ENCODE results near the gene FOXJ1. TPM values are rescaled to one million over a fixed set of nuclear protein-coding genes. Genes with fewer than 3 reads are reported as not detected.

Gene FOXJ1
- total and polyA plus RNA-seq, 4 donors = under 0.01 to 1.5 TPM; not detected in 2

DNA sequence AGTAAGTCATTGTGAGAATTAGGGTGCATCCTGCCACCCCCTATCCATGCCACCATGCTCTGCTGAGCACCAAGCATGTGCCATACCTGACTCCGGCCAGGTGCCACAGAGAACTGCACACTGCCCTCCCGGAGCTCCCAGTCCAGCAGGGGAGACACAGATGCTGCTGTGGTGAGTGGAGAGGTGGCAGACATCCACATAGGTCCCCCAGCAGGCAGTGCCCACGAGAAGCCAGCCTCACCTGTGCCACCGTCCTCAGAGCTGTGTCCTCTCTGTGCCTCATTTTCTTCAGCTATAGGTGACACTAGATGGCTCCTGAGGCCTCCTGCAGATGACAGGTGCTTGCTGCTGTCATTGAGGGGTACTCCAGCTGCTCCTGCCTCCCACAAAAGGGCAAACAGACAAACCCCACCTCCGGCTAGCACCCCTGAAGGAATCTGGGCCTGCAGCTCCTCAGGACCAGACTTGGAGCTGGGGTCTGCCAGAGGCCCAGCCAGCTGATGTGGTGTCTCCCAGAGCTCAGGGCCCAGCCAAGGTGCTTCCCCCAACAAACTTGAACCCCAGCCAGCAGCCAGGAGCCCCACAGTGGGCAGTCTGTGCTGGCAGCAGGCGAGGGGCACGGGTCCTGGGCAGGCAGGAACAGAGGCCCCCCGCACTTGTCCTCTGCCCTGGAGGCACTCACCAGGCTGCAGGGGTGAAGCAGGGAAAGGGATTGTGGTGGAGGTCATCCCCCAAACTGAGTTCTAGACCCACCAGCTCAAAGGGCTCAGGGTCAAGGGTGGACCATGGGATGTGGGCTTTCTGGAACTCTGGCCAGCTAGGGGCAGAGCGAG is 17.1 kb downstream of the FOXJ1 start:
- Histone ChIP-seq H3K4me3 (ENCODE audit: low read depth in 1 of 3, low read length in 3 of 3) (no peak overlapping the region), H3K27me3 (ENCODE audit: control insufficient read depth in 4 of 4, insufficient read depth in 4 of 4, low read length in 3 of 4) (no peaks in the 10 kb centered on the region), H3K9ac (ENCODE audit: low read depth in 1 of 2, low read length in 2 of 2) (no peak overlapping the region), H3K4me1 (ENCODE audit: control insufficient read depth in 4 of 4, insufficient read depth in 4 of 4, low read length in 3 of 4) (peaks cover 0 to 7% (median 5%) of the 10 kb centered on the region in 4 donors), H3K36me3 (ENCODE audit: control insufficient read depth in 4 of 4, insufficient read depth in 3 of 4, low read depth in 1 of 4, low read length in 3 of 4) (no peaks in the 10 kb centered on the region), H3K27ac (ENCODE audit: low read depth in 1 of 2, low read length in 2 of 2) (no peak overlapping the region), H3K9me3 (ENCODE audit: control insufficient read depth in 4 of 4, low read length in 3 of 4) (no peaks in the 10 kb centered on the region)
- TF ChIP-seq, protein P1, sequence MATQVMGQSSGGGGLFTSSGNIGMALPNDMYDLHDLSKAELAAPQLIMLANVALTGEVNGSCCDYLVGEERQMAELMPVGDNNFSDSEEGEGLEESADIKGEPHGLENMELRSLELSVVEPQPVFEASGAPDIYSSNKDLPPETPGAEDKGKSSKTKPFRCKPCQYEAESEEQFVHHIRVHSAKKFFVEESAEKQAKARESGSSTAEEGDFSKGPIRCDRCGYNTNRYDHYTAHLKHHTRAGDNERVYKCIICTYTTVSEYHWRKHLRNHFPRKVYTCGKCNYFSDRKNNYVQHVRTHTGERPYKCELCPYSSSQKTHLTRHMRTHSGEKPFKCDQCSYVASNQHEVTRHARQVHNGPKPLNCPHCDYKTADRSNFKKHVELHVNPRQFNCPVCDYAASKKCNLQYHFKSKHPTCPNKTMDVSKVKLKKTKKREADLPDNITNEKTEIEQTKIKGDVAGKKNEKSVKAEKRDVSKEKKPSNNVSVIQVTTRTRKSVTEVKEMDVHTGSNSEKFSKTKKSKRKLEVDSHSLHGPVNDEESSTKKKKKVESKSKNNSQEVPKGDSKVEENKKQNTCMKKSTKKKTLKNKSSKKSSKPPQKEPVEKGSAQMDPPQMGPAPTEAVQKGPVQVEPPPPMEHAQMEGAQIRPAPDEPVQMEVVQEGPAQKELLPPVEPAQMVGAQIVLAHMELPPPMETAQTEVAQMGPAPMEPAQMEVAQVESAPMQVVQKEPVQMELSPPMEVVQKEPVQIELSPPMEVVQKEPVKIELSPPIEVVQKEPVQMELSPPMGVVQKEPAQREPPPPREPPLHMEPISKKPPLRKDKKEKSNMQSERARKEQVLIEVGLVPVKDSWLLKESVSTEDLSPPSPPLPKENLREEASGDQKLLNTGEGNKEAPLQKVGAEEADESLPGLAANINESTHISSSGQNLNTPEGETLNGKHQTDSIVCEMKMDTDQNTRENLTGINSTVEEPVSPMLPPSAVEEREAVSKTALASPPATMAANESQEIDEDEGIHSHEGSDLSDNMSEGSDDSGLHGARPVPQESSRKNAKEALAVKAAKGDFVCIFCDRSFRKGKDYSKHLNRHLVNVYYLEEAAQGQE (IDR thresholded peaks at IDR 0.05) = no peak
- TF ChIP-seq GABPA (IDR thresholded peaks at IDR 0.05 in 1 of 2, conservative IDR thresholded peaks at IDR 0.05 in 1 of 2) (no peak), NR2F2 (IDR thresholded peaks at IDR 0.05) (no peak), JUND (IDR thresholded peaks at IDR 0.05) (no peak), TAF1 (conservative IDR thresholded peaks at IDR 0.05) (no peak), EGR1 (IDR thresholded peaks at IDR 0.05; ENCODE audit: low read depth in 2 of 2) (no peak)
- TF ChIP-seq, protein P2, sequence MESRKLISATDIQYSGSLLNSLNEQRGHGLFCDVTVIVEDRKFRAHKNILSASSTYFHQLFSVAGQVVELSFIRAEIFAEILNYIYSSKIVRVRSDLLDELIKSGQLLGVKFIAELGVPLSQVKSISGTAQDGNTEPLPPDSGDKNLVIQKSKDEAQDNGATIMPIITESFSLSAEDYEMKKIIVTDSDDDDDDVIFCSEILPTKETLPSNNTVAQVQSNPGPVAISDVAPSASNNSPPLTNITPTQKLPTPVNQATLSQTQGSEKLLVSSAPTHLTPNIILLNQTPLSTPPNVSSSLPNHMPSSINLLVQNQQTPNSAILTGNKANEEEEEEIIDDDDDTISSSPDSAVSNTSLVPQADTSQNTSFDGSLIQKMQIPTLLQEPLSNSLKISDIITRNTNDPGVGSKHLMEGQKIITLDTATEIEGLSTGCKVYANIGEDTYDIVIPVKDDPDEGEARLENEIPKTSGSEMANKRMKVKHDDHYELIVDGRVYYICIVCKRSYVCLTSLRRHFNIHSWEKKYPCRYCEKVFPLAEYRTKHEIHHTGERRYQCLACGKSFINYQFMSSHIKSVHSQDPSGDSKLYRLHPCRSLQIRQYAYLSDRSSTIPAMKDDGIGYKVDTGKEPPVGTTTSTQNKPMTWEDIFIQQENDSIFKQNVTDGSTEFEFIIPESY (IDR thresholded peaks at IDR 0.05) = no peak
- TF ChIP-seq, protein P3, sequence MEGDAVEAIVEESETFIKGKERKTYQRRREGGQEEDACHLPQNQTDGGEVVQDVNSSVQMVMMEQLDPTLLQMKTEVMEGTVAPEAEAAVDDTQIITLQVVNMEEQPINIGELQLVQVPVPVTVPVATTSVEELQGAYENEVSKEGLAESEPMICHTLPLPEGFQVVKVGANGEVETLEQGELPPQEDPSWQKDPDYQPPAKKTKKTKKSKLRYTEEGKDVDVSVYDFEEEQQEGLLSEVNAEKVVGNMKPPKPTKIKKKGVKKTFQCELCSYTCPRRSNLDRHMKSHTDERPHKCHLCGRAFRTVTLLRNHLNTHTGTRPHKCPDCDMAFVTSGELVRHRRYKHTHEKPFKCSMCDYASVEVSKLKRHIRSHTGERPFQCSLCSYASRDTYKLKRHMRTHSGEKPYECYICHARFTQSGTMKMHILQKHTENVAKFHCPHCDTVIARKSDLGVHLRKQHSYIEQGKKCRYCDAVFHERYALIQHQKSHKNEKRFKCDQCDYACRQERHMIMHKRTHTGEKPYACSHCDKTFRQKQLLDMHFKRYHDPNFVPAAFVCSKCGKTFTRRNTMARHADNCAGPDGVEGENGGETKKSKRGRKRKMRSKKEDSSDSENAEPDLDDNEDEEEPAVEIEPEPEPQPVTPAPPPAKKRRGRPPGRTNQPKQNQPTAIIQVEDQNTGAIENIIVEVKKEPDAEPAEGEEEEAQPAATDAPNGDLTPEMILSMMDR (IDR thresholded peaks at IDR 0.05; ENCODE audit: low read depth, low read length, missing input control) = no peak
- 80% methylated on average over 9 of the region's 9 CpGs for WGBS
- DNase-seq (ENCODE audit: low spot score) = no peak

DNA sequence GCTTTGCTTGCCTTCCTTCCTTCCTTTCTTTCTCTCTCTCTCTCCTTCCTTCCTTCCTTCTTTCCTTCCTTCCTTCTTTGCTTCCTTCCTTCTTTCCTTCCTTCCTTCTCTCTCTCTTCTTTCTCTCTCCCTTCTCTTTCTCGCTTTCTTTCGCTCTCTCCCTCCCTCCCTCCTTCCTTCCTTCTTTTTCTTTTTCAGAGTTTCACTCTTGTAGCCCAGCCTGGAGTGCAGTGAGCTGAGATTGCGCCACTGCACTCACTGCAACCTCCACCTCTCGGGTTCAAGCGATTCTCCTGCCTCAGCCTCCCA is 17.9 kb downstream of the FOXJ1 start:
- Histone ChIP-seq H3K4me1 (ENCODE audit: control insufficient read depth in 4 of 4, insufficient read depth in 4 of 4, low read length in 3 of 4) (peaks cover 0 to 7% (median 5%) of the 10 kb centered on the region in 4 donors), H3K9me3 (ENCODE audit: control insufficient read depth in 4 of 4, low read length in 3 of 4) (no peaks in the 10 kb centered on the region), H3K27ac (ENCODE audit: low read depth in 1 of 2, low read length in 2 of 2) (no peak overlapping the region), H3K9ac (ENCODE audit: low read depth in 1 of 2, low read length in 2 of 2) (no peak overlapping the region), H3K36me3 (ENCODE audit: control insufficient read depth in 4 of 4, insufficient read depth in 3 of 4, low read depth in 1 of 4, low read length in 3 of 4) (no peaks in the 10 kb centered on the region), H3K27me3 (ENCODE audit: control insufficient read depth in 4 of 4, insufficient read depth in 4 of 4, low read length in 3 of 4) (no peaks in the 10 kb centered on the region), H3K4me3 (ENCODE audit: low read depth in 1 of 3, low read length in 3 of 3) (no peak overlapping the region)
- no peak for DNase-seq (ENCODE audit: low spot score)
- 84% methylated on average over 5 of the region's 5 CpGs for WGBS
- TF ChIP-seq RXRA (IDR thresholded peaks at IDR 0.05) = no peak
- TF ChIP-seq, protein P4, sequence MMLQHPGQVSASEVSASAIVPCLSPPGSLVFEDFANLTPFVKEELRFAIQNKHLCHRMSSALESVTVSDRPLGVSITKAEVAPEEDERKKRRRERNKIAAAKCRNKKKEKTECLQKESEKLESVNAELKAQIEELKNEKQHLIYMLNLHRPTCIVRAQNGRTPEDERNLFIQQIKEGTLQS (IDR thresholded peaks at IDR 0.05) = no peak
